Psoas muscle (tissue), 8 donors: ENCODE data around the gene ADM. TPM values are rescaled to one million over a fixed set of nuclear protein-coding genes. Genes with fewer than 3 reads are reported as not detected.
A peak's percentile ranks its signal among the peaks of the same experiment; 100 is the strongest.

Experiments
- ATAC-seq, 4 donors: fragments of 200-7000 bp; cut with Tn5 transposase; one replicate each; pipeline ENCODE4 v1.9.1; 2020; ENCODE audit warnings: moderate library complexity in 3 of 4, mild to moderate bottlenecking in 2 of 4
- DNase-seq, 2 donors: peaks; one replicate each; pipeline ENCODE4 v3.0.0-alpha.2; 2020
- H3K27ac ChIP-seq: fragments of 200-600 bp; one replicate; pipeline ENCODE4 v1.8.0; 2022
- H3K27me3 ChIP-seq, 3 donors: fragments of 200-600 bp in 1 of 3; one replicate each; pipeline versions ENCODE4 v1.6.1 to v1.8.0; 2013 to 2022; ENCODE audit warnings: low read length in 2 of 3, mild to moderate bottlenecking in 2 of 3, moderate library complexity in 1 of 3; ENCODE audit not compliant: insufficient read depth in 3 of 3
- H3K36me3 ChIP-seq, 2 donors: fragments of 200-600 bp in 1 of 2; one replicate each; pipeline versions ENCODE4 v1.6.1 to v1.8.0; 2013 to 2022; ENCODE audit warnings: low read depth in 1 of 2, mild to moderate bottlenecking in 1 of 2, moderate library complexity in 1 of 2; ENCODE audit not compliant: insufficient read depth in 1 of 2
- H3K4me1 ChIP-seq: fragments of 200-600 bp; one replicate; pipeline ENCODE4 v1.8.0; 2022
- H3K4me3 ChIP-seq: fragments of 200-600 bp; one replicate; pipeline ENCODE4 v1.8.0; 2022; ENCODE audit warnings: mild to moderate bottlenecking
- H3K9me3 ChIP-seq: fragments of 200-600 bp; one replicate; pipeline ENCODE4 v1.8.0; 2022
- whole genome bisulfite sequencing, 3 donors: extraction: QIAGEN DNeasy Blood & Tissue Kit; methylation state at CpG; one replicate each; pipeline versions ENCODE4 v1.1.6 to v1.1.7; 2013; 5-methylcytosine and 5-hydroxymethylcytosine counted together
- intact Hi-C, 2 donors: fragments of 100-400 bp; cut with DNase I; formaldehyde crosslinking; loops; one replicate each; pipeline versions ENCODE4 v1.11.0 to v1.14.2; 2022
- polyA plus RNA-seq, 3 donors: library from polyadenylated mRNA; stranded (reverse); fragments of 200-250 nt; gene quantifications; one replicate each; pipeline ENCODE4 v1.2.3, GENCODE V29; 2013
- total RNA-seq, 4 donors: library from RNA; stranded (reverse); fragmentation: NEBNext Ultra II Directional in 2 of 4; extraction: Animal tissue kit (Norgen Biotek cat#: 25700) in 2 of 4; gene quantifications; one replicate each; pipeline versions ENCODE4 v1.2.1 to v1.2.4, GENCODE V29; 2021 to 2023
- TF ChIP-seq, protein P1 (sequence below): fragments of 200-600 bp; IDR thresholded peaks from one replicate; pipeline ENCODE4 v1.8.0; 2022; ENCODE audit warnings: antibody characterized with exemption
- donor health status: healthy with polysubstance abuse.
- donor health status: DM: no; HTN: no; CAD: no; lungs with moderate emphysema.
- donor health status: Bipolar disorder and iron deficiency.
- donor health status: healthy.
- donor health status: DM: yes; HTN: yes; CAD: no.
- donor health status: DM: no; HTN: no; CAD: no.
- donor health status: DM: no; HTN: no; CAD: no.
- donor health status: DM: yes; HTN: yes; CAD: no.

ADM gene
- total and polyA plus RNA-seq, 7 donors = 11.7 to 73.3 (median 23.1) TPM

GRCh38 chr11:10314199-10315072 lies 9.6 kb downstream of the ADM start:
- no peak for ATAC-seq
- WGBS, 3 donors = 71 to 81% (median 76%) methylated on average over 8 of the region's 8 CpGs
- Histone ChIP-seq H3K27me3 (no peaks in the 10 kb centered on the region), H3K4me1 (peaks cover 34% of the 10 kb centered on the region), H3K4me3 (no peak overlapping the region), H3K36me3 (no peaks in the 10 kb centered on the region), H3K27ac (no peak overlapping the region), H3K9me3 (no peaks in the 10 kb centered on the region)
- DNase-seq = no peak
- TF ChIP-seq, protein P1, sequence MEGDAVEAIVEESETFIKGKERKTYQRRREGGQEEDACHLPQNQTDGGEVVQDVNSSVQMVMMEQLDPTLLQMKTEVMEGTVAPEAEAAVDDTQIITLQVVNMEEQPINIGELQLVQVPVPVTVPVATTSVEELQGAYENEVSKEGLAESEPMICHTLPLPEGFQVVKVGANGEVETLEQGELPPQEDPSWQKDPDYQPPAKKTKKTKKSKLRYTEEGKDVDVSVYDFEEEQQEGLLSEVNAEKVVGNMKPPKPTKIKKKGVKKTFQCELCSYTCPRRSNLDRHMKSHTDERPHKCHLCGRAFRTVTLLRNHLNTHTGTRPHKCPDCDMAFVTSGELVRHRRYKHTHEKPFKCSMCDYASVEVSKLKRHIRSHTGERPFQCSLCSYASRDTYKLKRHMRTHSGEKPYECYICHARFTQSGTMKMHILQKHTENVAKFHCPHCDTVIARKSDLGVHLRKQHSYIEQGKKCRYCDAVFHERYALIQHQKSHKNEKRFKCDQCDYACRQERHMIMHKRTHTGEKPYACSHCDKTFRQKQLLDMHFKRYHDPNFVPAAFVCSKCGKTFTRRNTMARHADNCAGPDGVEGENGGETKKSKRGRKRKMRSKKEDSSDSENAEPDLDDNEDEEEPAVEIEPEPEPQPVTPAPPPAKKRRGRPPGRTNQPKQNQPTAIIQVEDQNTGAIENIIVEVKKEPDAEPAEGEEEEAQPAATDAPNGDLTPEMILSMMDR = no peak
- intact Hi-C loops = loop anchor here in 1 of 2 donors (10.0 kb wide), 1 partner anchor 50 kb away; no protein-coding TSS in a partner anchor

- DNase-seq (no peak), ATAC-seq (no peak)
- WGBS, 3 donors = 95 to 98% (median 95%) methylated on average over 6 of the region's 6 CpGs
- Histone ChIP-seq H3K9me3 (no peaks in the 10 kb centered on the region), H3K4me1 (peaks cover 29% of the 10 kb centered on the region), H3K27ac (no peak overlapping the region), H3K4me3 (no peak overlapping the region), H3K27me3 (no peaks in the 10 kb centered on the region), H3K36me3 (no peaks in the 10 kb centered on the region)
- TF ChIP-seq, protein P1 = no peak
- intact Hi-C loops = loop anchor here in 1 of 2 donors (10.0 kb wide), 1 partner anchor 50 kb away; no protein-coding TSS in a partner anchor
Measured at GRCh38 chr11:10315083-10315482, 10.2 kb downstream of the ADM start.

DNA sequence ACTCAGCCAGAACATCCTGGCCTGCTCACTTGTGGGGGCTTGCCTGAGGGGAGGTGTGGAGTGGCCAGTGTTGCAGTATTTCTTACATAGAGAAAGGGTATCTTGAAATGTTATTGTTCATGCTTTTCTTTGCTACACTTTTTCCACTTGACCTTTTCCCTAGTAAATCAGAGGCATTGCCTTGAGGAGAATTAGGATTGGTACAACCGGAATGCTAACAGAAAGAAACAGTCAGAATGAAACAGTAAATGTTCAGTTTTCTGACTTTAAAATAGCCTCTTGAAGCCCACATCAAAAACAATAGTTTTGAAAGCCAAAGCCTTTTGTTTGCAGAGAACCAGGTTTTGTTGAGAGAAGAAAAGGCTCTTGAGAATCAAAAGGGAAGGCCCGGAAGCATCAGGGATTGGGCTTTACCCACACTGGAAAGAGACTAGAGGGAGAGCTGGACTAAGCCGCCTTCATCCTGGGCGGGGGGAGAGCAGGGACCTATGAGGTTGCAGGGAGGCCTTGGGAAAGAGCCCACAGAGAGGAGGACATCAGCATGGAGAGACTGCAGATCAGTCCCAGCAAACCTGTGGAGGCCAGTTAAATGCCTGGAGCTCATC lies 12.4 kb downstream of the ADM start:
- DNase-seq (no peak), ATAC-seq (no peak)
- 83 to 91% (median 87%) methylated on average over 4 of the region's 4 CpGs for WGBS, 3 donors
- Histone ChIP-seq H3K4me1 (peaks cover 21% of the 10 kb centered on the region), H3K27ac (peak overlapping the region; percentile 56), H3K36me3 (no peaks in the 10 kb centered on the region), H3K9me3 (no peaks in the 10 kb centered on the region), H3K4me3 (no peak overlapping the region), H3K27me3 (no peaks in the 10 kb centered on the region)
- intact Hi-C loops = loop anchor here in 1 of 2 donors (10.0 kb wide), 1 partner anchor 48 kb away; no protein-coding TSS in a partner anchor
- TF ChIP-seq, protein P1 = no peak

DNA sequence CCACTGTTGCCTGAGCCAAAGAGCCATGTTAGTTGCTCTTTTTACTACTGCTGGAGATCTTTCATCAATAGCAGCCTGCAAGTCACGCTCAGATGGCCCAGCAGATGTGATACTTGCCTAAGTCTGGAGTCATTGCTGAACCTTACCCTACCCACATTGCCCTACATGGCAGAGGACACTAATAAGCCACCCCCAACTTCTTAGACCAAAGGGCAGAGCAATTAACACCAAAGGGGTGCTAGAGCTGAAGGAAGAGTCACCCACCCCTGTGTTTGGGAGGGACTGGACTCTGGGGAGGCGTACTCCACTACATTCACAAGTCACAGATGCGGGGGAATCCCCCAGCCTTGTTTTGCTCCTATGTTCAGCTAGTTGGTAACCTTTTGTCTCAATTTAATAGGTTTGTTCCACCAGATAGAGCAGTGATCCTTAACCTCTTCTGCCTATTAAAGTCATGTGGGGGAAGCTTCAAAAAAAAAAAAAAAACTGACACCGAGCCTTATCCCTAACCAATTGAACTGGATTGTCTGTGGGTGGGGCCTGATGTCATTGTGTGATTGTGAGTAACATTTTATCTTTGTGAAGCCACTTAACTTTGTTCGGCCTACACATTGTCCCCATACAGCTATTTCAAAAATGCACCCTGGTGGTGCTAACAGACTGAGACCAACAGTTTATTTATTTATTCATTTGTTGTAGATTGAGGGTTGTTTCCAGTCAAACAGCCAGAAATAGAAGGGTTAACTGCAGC lies 13.1 kb downstream of the ADM start:
- ATAC-seq = peak; percentile 5 to 17 (median 10)
- Histone ChIP-seq H3K27me3 (no peaks in the 10 kb centered on the region), H3K27ac (peak overlapping the region; percentile 56), H3K9me3 (no peaks in the 10 kb centered on the region), H3K4me1 (peaks cover 27% of the 10 kb centered on the region), H3K36me3 (no peaks in the 10 kb centered on the region), H3K4me3 (no peak overlapping the region)
- TF ChIP-seq, protein P1 = no peak
- DNase-seq = no peak
- intact Hi-C loops = loop anchor here in 1 of 2 donors (10.0 kb wide), 1 partner anchor 47 kb away; no protein-coding TSS in a partner anchor
- WGBS, 3 donors = 56 to 70% (median 56%) methylated on average over 5 of the region's 5 CpGs
